Measurements from ENCODE around the gene AP1B1.

Gene AP1B1

DNA sequence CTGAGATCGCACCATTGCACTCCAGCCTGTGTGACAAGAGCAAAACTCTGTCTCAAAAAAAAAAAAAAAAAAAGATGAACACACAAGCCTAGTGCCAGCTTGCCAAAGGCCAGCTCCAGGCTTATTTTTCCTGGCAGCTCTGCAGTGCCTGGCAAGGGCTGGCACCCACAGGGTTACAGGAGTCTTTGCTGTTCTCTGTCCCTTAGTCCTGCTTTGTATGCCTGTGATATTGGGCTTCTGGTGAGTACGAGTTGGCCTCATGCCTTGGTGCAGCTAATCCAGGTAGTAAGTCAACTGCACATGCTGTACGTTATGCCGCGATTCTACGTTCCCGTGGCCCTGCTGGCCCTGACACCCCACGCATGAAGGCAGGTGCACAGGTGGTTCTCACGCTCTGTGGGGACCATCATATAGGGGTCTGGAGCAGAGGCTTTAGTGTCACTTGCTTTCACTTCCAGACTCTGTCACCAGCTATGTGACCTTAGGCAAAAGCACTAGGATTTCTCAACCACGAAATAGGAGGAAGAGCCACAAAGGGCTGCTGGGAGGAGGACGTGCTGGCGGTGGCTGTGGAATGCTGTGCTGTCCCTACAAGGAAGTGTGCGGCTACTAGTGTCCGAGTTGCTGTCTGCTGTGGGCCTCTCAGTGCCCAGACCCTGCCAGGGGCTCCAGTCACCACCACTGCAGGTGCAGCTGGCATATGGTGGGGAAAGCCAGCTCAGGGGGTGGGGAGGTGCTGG is 51.4 kb downstream of the AP1B1 start:
- no peak for TF ChIP-seq YY1 (IDR thresholded peaks at IDR 0.05; ENCODE audit: insufficient read depth, insufficient read length)
- TF ChIP-seq ZNF274 (IDR thresholded peaks at IDR 0.05; ENCODE audit: low read depth, low read length), result no peak
- TF ChIP-seq SUZ12 (IDR thresholded peaks at IDR 0.05; ENCODE audit: extremely low read depth, insufficient read depth, insufficient read length), result no peak
- Histone ChIP-seq H3K4me1 (ENCODE audit: insufficient read depth, insufficient read length) (peaks cover 5% of the 10 kb centered on the region), H3K9ac (ENCODE audit: insufficient read length, low read depth) (no peak overlapping the region), H3K36me3 (ENCODE audit: insufficient read depth, insufficient read length, low read length) (peaks cover 90% of the 10 kb centered on the region), H3K9me3 (ENCODE audit: insufficient read depth, low read length) (no peaks in the 10 kb centered on the region), H3K27me3 (ENCODE audit: insufficient read depth, insufficient read length) (no peaks in the 10 kb centered on the region), H3K4me3 (ENCODE audit: insufficient read length, low read depth) (no peak overlapping the region)
- DNase-seq (ENCODE audit: low read depth, low spot score), result no peak

GRCh38 chr22:29335656-29336055 is 52.7 kb downstream of the AP1B1 start:
- Histone ChIP-seq H3K4me3 (ENCODE audit: insufficient read length, low read depth) (no peak overlapping the region), H3K9ac (ENCODE audit: insufficient read length, low read depth) (no peak overlapping the region), H3K9me3 (ENCODE audit: insufficient read depth, low read length) (no peaks in the 10 kb centered on the region), H3K4me1 (ENCODE audit: insufficient read depth, insufficient read length) (peaks cover 11% of the 10 kb centered on the region), H3K36me3 (ENCODE audit: insufficient read depth, insufficient read length, low read length) (peaks cover 87% of the 10 kb centered on the region), H3K27me3 (ENCODE audit: insufficient read depth, insufficient read length) (no peaks in the 10 kb centered on the region)
- DNase-seq (ENCODE audit: low read depth, low spot score), result no peak
- TF ChIP-seq YY1 (IDR thresholded peaks at IDR 0.05; ENCODE audit: insufficient read depth, insufficient read length), result no peak
- TF ChIP-seq ZNF274 (IDR thresholded peaks at IDR 0.05; ENCODE audit: low read depth, low read length), result no peak
- no peak for TF ChIP-seq SUZ12 (IDR thresholded peaks at IDR 0.05; ENCODE audit: extremely low read depth, insufficient read depth, insufficient read length)

DNA sequence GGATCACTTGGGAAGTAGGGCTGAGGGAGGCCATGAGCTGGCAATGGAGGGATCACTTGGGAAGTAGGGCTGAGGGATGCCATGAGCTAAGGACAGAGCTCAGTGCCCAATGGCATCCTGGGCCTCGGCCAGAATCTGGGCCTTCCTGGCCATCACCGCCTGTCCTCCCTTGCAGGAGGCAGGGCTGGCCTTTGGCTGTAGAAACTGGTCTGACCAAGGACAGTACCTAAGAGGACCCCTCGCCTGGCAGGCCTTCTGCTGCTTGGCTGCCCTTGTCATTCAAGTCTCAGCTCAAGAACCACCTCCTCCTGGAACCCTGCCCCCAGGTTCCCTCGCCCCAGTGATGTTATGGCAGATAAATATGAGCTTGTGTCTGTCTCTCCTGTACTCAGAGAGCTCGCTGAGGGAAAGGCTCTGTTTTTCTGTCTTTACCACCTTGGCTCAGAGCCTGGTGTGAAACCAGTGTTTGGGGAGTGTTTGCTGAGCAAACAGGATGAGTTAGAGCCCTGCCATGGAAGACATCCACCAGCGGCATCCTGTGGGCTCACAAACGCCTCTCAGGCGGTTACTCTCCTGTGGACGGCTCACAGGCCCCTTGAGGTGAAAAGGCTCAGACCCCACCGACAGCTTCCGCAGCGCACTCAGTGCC is 53.5 kb downstream of the AP1B1 start:
- Histone ChIP-seq H3K27me3 (ENCODE audit: insufficient read depth, insufficient read length) (no peaks in the 10 kb centered on the region), H3K9ac (ENCODE audit: insufficient read length, low read depth) (no peak overlapping the region), H3K36me3 (ENCODE audit: insufficient read depth, insufficient read length, low read length) (peaks cover 86% of the 10 kb centered on the region), H3K9me3 (ENCODE audit: insufficient read depth, low read length) (no peaks in the 10 kb centered on the region), H3K4me1 (ENCODE audit: insufficient read depth, insufficient read length) (peaks cover 13% of the 10 kb centered on the region), H3K4me3 (ENCODE audit: insufficient read length, low read depth) (no peak overlapping the region)
- TF ChIP-seq YY1 (IDR thresholded peaks at IDR 0.05; ENCODE audit: insufficient read depth, insufficient read length), result no peak
- no peak for TF ChIP-seq SUZ12 (IDR thresholded peaks at IDR 0.05; ENCODE audit: extremely low read depth, insufficient read depth, insufficient read length)
- TF ChIP-seq ZNF274 (IDR thresholded peaks at IDR 0.05; ENCODE audit: low read depth, low read length), result no peak
- DNase-seq (ENCODE audit: low read depth, low spot score), result no peak

- TF ChIP-seq YY1 (IDR thresholded peaks at IDR 0.05; ENCODE audit: insufficient read depth, insufficient read length) (no peak), SUZ12 (IDR thresholded peaks at IDR 0.05; ENCODE audit: extremely low read depth, insufficient read depth, insufficient read length) (no peak)
- no peaks in the 10 kb centered on the region for H3K27me3 ChIP-seq (ENCODE audit: insufficient read depth, insufficient read length)
- no peaks in the 10 kb centered on the region for H3K9me3 ChIP-seq (ENCODE audit: insufficient read depth, low read length)
- DNase-seq (ENCODE audit: low read depth, low spot score), result no peak
- H3K9ac ChIP-seq (ENCODE audit: insufficient read length, low read depth), result no peak overlapping the region
- H3K36me3 ChIP-seq (ENCODE audit: insufficient read depth, insufficient read length, low read length), result peaks cover 87% of the 10 kb centered on the region
- no peak overlapping the region for H3K4me3 ChIP-seq (ENCODE audit: insufficient read length, low read depth)
- peaks cover 15% of the 10 kb centered on the region for H3K4me1 ChIP-seq (ENCODE audit: insufficient read depth, insufficient read length)
These were observed 54.2 kb downstream of the AP1B1 start for GRCh38 chr22:29334148-29334547.

- peaks cover 86% of the 10 kb centered on the region for H3K36me3 ChIP-seq (ENCODE audit: insufficient read depth, insufficient read length, low read length)
- no peak overlapping the region for H3K9ac ChIP-seq (ENCODE audit: insufficient read length, low read depth)
- no peaks in the 10 kb centered on the region for H3K9me3 ChIP-seq (ENCODE audit: insufficient read depth, low read length)
- no peak for DNase-seq (ENCODE audit: low read depth, low spot score)
- no peaks in the 10 kb centered on the region for H3K27me3 ChIP-seq (ENCODE audit: insufficient read depth, insufficient read length)
- TF ChIP-seq ZNF274 (IDR thresholded peaks at IDR 0.05; ENCODE audit: low read depth, low read length), result no peak
- no peak for TF ChIP-seq YY1 (IDR thresholded peaks at IDR 0.05; ENCODE audit: insufficient read depth, insufficient read length)
- TF ChIP-seq SUZ12 (IDR thresholded peaks at IDR 0.05; ENCODE audit: extremely low read depth, insufficient read depth, insufficient read length), result no peak
- H3K4me1 ChIP-seq (ENCODE audit: insufficient read depth, insufficient read length), result peaks cover 15% of the 10 kb centered on the region
- H3K4me3 ChIP-seq (ENCODE audit: insufficient read length, low read depth), result no peak overlapping the region
These were observed 55.4 kb downstream of the AP1B1 start for GRCh38 chr22:29332886-29333496.

GRCh38 chr22:29331658-29332300 is 56.6 kb downstream of the AP1B1 start:
- Histone ChIP-seq H3K9me3 (ENCODE audit: insufficient read depth, low read length) (no peaks in the 10 kb centered on the region), H3K9ac (ENCODE audit: insufficient read length, low read depth) (no peak overlapping the region), H3K4me3 (ENCODE audit: insufficient read length, low read depth) (no peak overlapping the region), H3K36me3 (ENCODE audit: insufficient read depth, insufficient read length, low read length) (peaks cover 85% of the 10 kb centered on the region), H3K4me1 (ENCODE audit: insufficient read depth, insufficient read length) (peaks cover 15% of the 10 kb centered on the region), H3K27me3 (ENCODE audit: insufficient read depth, insufficient read length) (no peaks in the 10 kb centered on the region)
- TF ChIP-seq ZNF274 (IDR thresholded peaks at IDR 0.05; ENCODE audit: low read depth, low read length) (no peak), SUZ12 (IDR thresholded peaks at IDR 0.05; ENCODE audit: extremely low read depth, insufficient read depth, insufficient read length) (no peak), YY1 (IDR thresholded peaks at IDR 0.05; ENCODE audit: insufficient read depth, insufficient read length) (no peak)
- DNase-seq (ENCODE audit: low read depth, low spot score), result no peak

- peaks cover 87% of the 10 kb centered on the region for H3K36me3 ChIP-seq (ENCODE audit: insufficient read depth, insufficient read length, low read length)
- H3K27me3 ChIP-seq (ENCODE audit: insufficient read depth, insufficient read length), result no peaks in the 10 kb centered on the region
- H3K4me1 ChIP-seq (ENCODE audit: insufficient read depth, insufficient read length), result peaks cover 15% of the 10 kb centered on the region
- H3K4me3 ChIP-seq (ENCODE audit: insufficient read length, low read depth), result no peak overlapping the region
- peak overlapping the region; percentile 32 for H3K9ac ChIP-seq (ENCODE audit: insufficient read length, low read depth)
- no peak for DNase-seq (ENCODE audit: low read depth, low spot score)
- H3K9me3 ChIP-seq (ENCODE audit: insufficient read depth, low read length), result no peaks in the 10 kb centered on the region
- TF ChIP-seq SUZ12 (IDR thresholded peaks at IDR 0.05; ENCODE audit: extremely low read depth, insufficient read depth, insufficient read length), result no peak
- no peak for TF ChIP-seq YY1 (IDR thresholded peaks at IDR 0.05; ENCODE audit: insufficient read depth, insufficient read length)
- no peak for TF ChIP-seq ZNF274 (IDR thresholded peaks at IDR 0.05; ENCODE audit: low read depth, low read length)
These were observed 57.2 kb downstream of the AP1B1 start for GRCh38 chr22:29331213-29331612.

All from NT2/D1 (cell line).